Trophoblast cell (in vitro differentiated cells and primary cell): ENCODE data around the gene LRRC27.

ENCODE experiments used
- DNase-seq, 2 donors: peaks; one replicate each; pipeline ENCODE4 v3.0.0-alpha.2; 2016
- H2AFZ ChIP-seq: 2 replicates; pipeline ENCODE4 v1.6.1; 2013; ENCODE audit warnings: low read length, moderate library complexity, mild to moderate bottlenecking; ENCODE audit not compliant: insufficient read depth, poor library complexity
- H2AK5ac ChIP-seq: 2 replicates; pipeline ENCODE4 v1.6.1; 2013; ENCODE audit warnings: mild to moderate bottlenecking, low read length
- H2BK120ac ChIP-seq: 2 replicates; pipeline ENCODE4 v1.6.1; 2013; ENCODE audit warnings: low read length, mild to moderate bottlenecking, moderate library complexity; ENCODE audit not compliant: insufficient read depth, poor library complexity
- H2BK12ac ChIP-seq: 2 replicates; pipeline ENCODE4 v1.6.1; 2013; ENCODE audit warnings: mild to moderate bottlenecking, low read length, moderate library complexity
- H2BK5ac ChIP-seq: 2 replicates; pipeline ENCODE4 v1.6.1; 2013; ENCODE audit warnings: low read length, low read depth, moderate library complexity, mild to moderate bottlenecking; ENCODE audit not compliant: poor library complexity
- H3K14ac ChIP-seq: 2 replicates; pipeline ENCODE4 v1.6.1; 2013; ENCODE audit warnings: mild to moderate bottlenecking, low read length
- H3K18ac ChIP-seq: 2 replicates; pipeline ENCODE4 v1.6.1; 2013; ENCODE audit warnings: mild to moderate bottlenecking, low read length
- H3K23ac ChIP-seq: 2 replicates; pipeline ENCODE4 v1.6.1; 2013; ENCODE audit warnings: low read length
- H3K27ac ChIP-seq: 2 replicates; pipeline ENCODE4 v1.5.1; 2013; ENCODE audit warnings: low read depth, mild to moderate bottlenecking, inconsistent platforms, low read length, moderate library complexity
- H3K27me3 ChIP-seq: 2 replicates; pipeline ENCODE4 v1.6.1; 2013; ENCODE audit warnings: inconsistent platforms, mild to moderate bottlenecking, low read length, moderate library complexity; ENCODE audit not compliant: insufficient read depth
- H3K36me3 ChIP-seq, 2 experiments: 1 replicate in 1 of 2; 2 replicates in 1 of 2; pipeline ENCODE4 v1.6.1; 2013; ENCODE audit warnings: low read length in 2 of 2, mild to moderate bottlenecking in 2 of 2, moderate library complexity in 1 of 2; ENCODE audit not compliant: insufficient read depth in 2 of 2, control insufficient read depth in 1 of 2
- H3K4ac ChIP-seq: 2 replicates; pipeline ENCODE4 v1.6.1; 2013; ENCODE audit warnings: low read depth, mild to moderate bottlenecking, low read length, moderate library complexity
- H3K4me1 ChIP-seq, 2 experiments: 1 replicate in 1 of 2; 2 replicates in 1 of 2; pipeline ENCODE4 v1.6.1; 2013; ENCODE audit warnings: low read length in 2 of 2, mild to moderate bottlenecking in 2 of 2, moderate library complexity in 1 of 2; ENCODE audit not compliant: insufficient read depth in 2 of 2, control insufficient read depth in 1 of 2
- H3K4me2 ChIP-seq: 2 replicates; pipeline ENCODE4 v1.6.1; 2013; ENCODE audit warnings: inconsistent platforms, mild to moderate bottlenecking, low read length, moderate library complexity
- H3K4me3 ChIP-seq: 2 replicates; pipeline ENCODE4 v1.5.1; 2013; ENCODE audit warnings: mild to moderate bottlenecking, low read depth, low read length, inconsistent platforms
- H3K79me1 ChIP-seq: one replicate; pipeline ENCODE4 v1.6.1; 2013; ENCODE audit warnings: low read length
- H3K79me2 ChIP-seq: 2 replicates; pipeline ENCODE4 v1.6.1; 2013; ENCODE audit warnings: low read length, mild to moderate bottlenecking; ENCODE audit not compliant: control insufficient read depth, insufficient read depth, poor library complexity
- H3K9ac ChIP-seq: 2 replicates; pipeline ENCODE4 v1.6.1; 2013; ENCODE audit warnings: mild to moderate bottlenecking, low read length
- H3K9me3 ChIP-seq: 2 replicates; pipeline ENCODE4 v1.6.1; 2013; ENCODE audit warnings: low read depth, mild to moderate bottlenecking, control low read depth, inconsistent platforms, low read length; ENCODE audit not compliant: insufficient read depth
- H4K12ac ChIP-seq: 2 replicates; pipeline ENCODE4 v1.6.1; 2013; ENCODE audit warnings: low read depth, mild to moderate bottlenecking, low read length, moderate library complexity
- H4K8ac ChIP-seq: 2 replicates; pipeline ENCODE4 v1.6.1; 2013; ENCODE audit warnings: low read depth, mild to moderate bottlenecking, low read length, moderate library complexity
- H4K91ac ChIP-seq: one replicate; pipeline ENCODE4 v1.6.1; 2013; ENCODE audit warnings: low read depth, mild to moderate bottlenecking, low read length, moderate library complexity
- WGBS: extraction: QIAGEN DNeasy Blood & Tissue Kit; methylation state at CpG from one replicate; pipeline ENCODE4 v1.1.7; 2013; ENCODE audit warnings: missing lambda C conversion rate; ENCODE audit not compliant: insufficient read length, insufficient coverage; ENCODE audit errors: extremely low coverage; 5-methylcytosine and 5-hydroxymethylcytosine counted together

LRRC27 gene

GRCh38 chr10:132360766-132361447 is 28.9 kb downstream of the LRRC27 start:
- Histone ChIP-seq H3K79me2 (no peaks in the 10 kb centered on the region), H3K36me3 (no peaks in the 10 kb centered on the region), H3K14ac (no peak overlapping the region), H3K4me1 (no peaks in the 10 kb centered on the region), H3K4me2 (no peak overlapping the region), H3K18ac (no peak overlapping the region), H4K8ac (no peak overlapping the region), H2BK5ac (no peak overlapping the region), H2AK5ac (no peak overlapping the region), H4K91ac (no peak overlapping the region), H3K4ac (no peak overlapping the region), H3K9ac (no peak overlapping the region), H3K79me1 (no peaks in the 10 kb centered on the region), H2AFZ (no peak overlapping the region), H3K23ac (no peak overlapping the region), H4K12ac (no peak overlapping the region), H3K9me3 (peaks cover 5% of the 10 kb centered on the region), H3K4me3 (no peak overlapping the region), H2BK12ac (no peak overlapping the region), H3K27ac (no peak overlapping the region), H3K27me3 (no peaks in the 10 kb centered on the region), H2BK120ac (no peak overlapping the region)
- no CpG with 5 or more reads among the region's 22 CpGs for WGBS
- peak; percentile 47 to 78 for DNase-seq

GRCh38 chr10:132361581-132362101 is 29.6 kb downstream of the LRRC27 start:
- Histone ChIP-seq H3K4me1 (no peaks in the 10 kb centered on the region), H3K36me3 (no peaks in the 10 kb centered on the region), H3K4ac (no peak overlapping the region), H3K9ac (no peak overlapping the region), H2AFZ (no peak overlapping the region), H3K4me2 (no peak overlapping the region), H3K14ac (no peak overlapping the region), H3K9me3 (peaks cover 8% of the 10 kb centered on the region), H3K23ac (no peak overlapping the region), H4K91ac (no peak overlapping the region), H2AK5ac (no peak overlapping the region), H4K8ac (no peak overlapping the region), H2BK120ac (no peak overlapping the region), H3K79me2 (no peaks in the 10 kb centered on the region), H2BK12ac (no peak overlapping the region), H2BK5ac (no peak overlapping the region), H3K18ac (no peak overlapping the region), H4K12ac (no peak overlapping the region), H3K27ac (no peak overlapping the region), H3K27me3 (no peaks in the 10 kb centered on the region), H3K4me3 (no peak overlapping the region), H3K79me1 (no peaks in the 10 kb centered on the region)
- no CpG with 5 or more reads among the region's 15 CpGs for WGBS
- no peak for DNase-seq

- Histone ChIP-seq H2BK5ac (no peak overlapping the region), H2AK5ac (no peak overlapping the region), H2BK120ac (no peak overlapping the region), H3K4me1 (no peaks in the 10 kb centered on the region), H4K12ac (no peak overlapping the region), H3K4me3 (no peak overlapping the region), H4K91ac (no peak overlapping the region), H3K4ac (no peak overlapping the region), H3K18ac (no peak overlapping the region), H2BK12ac (no peak overlapping the region), H2AFZ (no peak overlapping the region), H3K4me2 (no peak overlapping the region), H3K36me3 (no peaks in the 10 kb centered on the region), H3K23ac (no peak overlapping the region), H3K9ac (no peak overlapping the region), H3K14ac (no peak overlapping the region), H4K8ac (no peak overlapping the region), H3K79me1 (no peaks in the 10 kb centered on the region), H3K27me3 (no peaks in the 10 kb centered on the region), H3K9me3 (peaks cover 8% of the 10 kb centered on the region), H3K27ac (no peak overlapping the region), H3K79me2 (no peaks in the 10 kb centered on the region)
- no CpG with 5 or more reads among the region's 12 CpGs for WGBS
- DNase-seq: no peak
Measured at GRCh38 chr10:132362151-132362611, 30.2 kb downstream of the LRRC27 start.

DNA sequence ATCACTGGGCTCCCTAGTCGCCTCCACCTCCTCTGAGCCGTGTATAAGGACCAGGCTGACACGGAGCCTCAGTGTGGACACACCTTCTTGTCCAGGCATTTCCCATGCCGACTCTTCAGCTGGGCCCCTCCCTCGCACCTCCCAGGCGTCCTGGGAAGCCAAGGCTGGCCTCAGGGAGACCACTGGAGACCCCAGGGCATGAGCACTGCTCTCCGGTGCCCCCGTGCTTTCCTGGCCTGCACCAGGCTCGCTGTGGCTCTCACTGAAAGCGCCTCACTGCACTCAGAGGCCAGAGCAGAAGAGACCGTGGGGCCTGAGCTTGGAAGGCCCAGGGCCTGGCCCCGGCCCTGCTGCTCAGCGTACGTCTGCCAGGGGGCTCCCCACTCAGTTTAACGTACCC is 31.4 kb downstream of the LRRC27 start:
- H2AFZ ChIP-seq: no peak overlapping the region
- no CpG with 5 or more reads among the region's 15 CpGs for WGBS

More for the DNA sequence above, 31.4 kb downstream of the LRRC27 start:
- no peak overlapping the region for H4K12ac ChIP-seq
- no peak overlapping the region for H3K23ac ChIP-seq
- H3K27ac ChIP-seq: no peak overlapping the region
- H3K4me3 ChIP-seq: no peak overlapping the region
- no peak overlapping the region for H2BK12ac ChIP-seq
- no peak overlapping the region for H3K14ac ChIP-seq
- H3K79me2 ChIP-seq: no peaks in the 10 kb centered on the region
- no peak overlapping the region for H2BK120ac ChIP-seq
- H3K27me3 ChIP-seq: no peaks in the 10 kb centered on the region
- H3K9me3 ChIP-seq: peaks cover 8% of the 10 kb centered on the region
- H2BK5ac ChIP-seq: no peak overlapping the region
- no peak overlapping the region for H4K91ac ChIP-seq
- DNase-seq: no peak
- H3K4me2 ChIP-seq: no peak overlapping the region
- H3K9ac ChIP-seq: no peak overlapping the region
- H3K79me1 ChIP-seq: no peaks in the 10 kb centered on the region
- H3K4ac ChIP-seq: no peak overlapping the region
- no peak overlapping the region for H2AK5ac ChIP-seq
- no peaks in the 10 kb centered on the region for H3K4me1 ChIP-seq
- no peak overlapping the region for H4K8ac ChIP-seq
- no peak overlapping the region for H3K18ac ChIP-seq
- H3K36me3 ChIP-seq: no peaks in the 10 kb centered on the region
